KMS-11 (cell line): ENCODE results near the gene MMD.

Experiments
- H2AFZ ChIP-seq: fragments of 200-600 bp; sonication (generic); 2 replicates; pipeline ENCODE4 v1.6.1; 2016; ENCODE audit warnings: antibody characterized with exemption, mixed run types, low read depth
- H3K27ac ChIP-seq: fragments of 200-600 bp; sonication (generic); 2 replicates; pipeline ENCODE4 v1.6.1; 2016; ENCODE audit warnings: mild to moderate bottlenecking, mixed run types
- H3K27me3 ChIP-seq: fragments of 200-600 bp; sonication (generic); 2 replicates; pipeline ENCODE4 v1.6.1; 2017; ENCODE audit warnings: mild to moderate bottlenecking, low read depth, mixed run types, moderate library complexity; ENCODE audit not compliant: insufficient read depth
- H3K36me3 ChIP-seq: fragments of 200-600 bp; sonication (generic); 2 replicates; pipeline ENCODE4 v1.6.1; 2017; ENCODE audit warnings: mild to moderate bottlenecking, mixed run types; ENCODE audit not compliant: insufficient read depth
- H3K4me1 ChIP-seq: fragments of 200-600 bp; sonication (generic); 2 replicates; pipeline ENCODE4 v1.6.1; 2016; ENCODE audit warnings: mild to moderate bottlenecking, low read depth, mixed run types; ENCODE audit not compliant: poor library complexity, severe bottlenecking
- H3K4me2 ChIP-seq: fragments of 200-600 bp; sonication (generic); 2 replicates; pipeline ENCODE4 v1.7.0; 2016; ENCODE audit warnings: mild to moderate bottlenecking, mixed run types
- H3K4me3 ChIP-seq: fragments of 200-600 bp; sonication (generic); IDR thresholded peaks from 2 replicates; pipeline ENCODE4 v1.6.1; 2017; ENCODE audit warnings: low read depth, low read length, mixed read lengths; ENCODE audit not compliant: insufficient read depth
- H3K79me2 ChIP-seq: fragments of 200-600 bp; sonication (generic); 2 replicates; pipeline ENCODE4 v1.6.1; 2016; ENCODE audit warnings: low read depth, mixed run types; ENCODE audit not compliant: insufficient read depth
- H3K9ac ChIP-seq: fragments of 200-600 bp; sonication (generic); 2 replicates; pipeline ENCODE4 v1.6.1; 2016; ENCODE audit warnings: mild to moderate bottlenecking, mixed run types
- H4K20me1 ChIP-seq: fragments of 200-600 bp; sonication (generic); 2 replicates; pipeline ENCODE4 v1.6.1; 2016; ENCODE audit warnings: mild to moderate bottlenecking, mixed run types; ENCODE audit not compliant: insufficient read depth
- TF ChIP-seq, protein P1 (sequence below): fragments of 200-600 bp; sonication (generic); conservative IDR thresholded peaks from 2 replicates; pipeline ENCODE4 v1.6.1; 2017; ENCODE audit warnings: low read depth, mild to moderate bottlenecking, antibody characterized with exemption, low read length, moderate library complexity, mixed read lengths

Gene MMD

DNA sequence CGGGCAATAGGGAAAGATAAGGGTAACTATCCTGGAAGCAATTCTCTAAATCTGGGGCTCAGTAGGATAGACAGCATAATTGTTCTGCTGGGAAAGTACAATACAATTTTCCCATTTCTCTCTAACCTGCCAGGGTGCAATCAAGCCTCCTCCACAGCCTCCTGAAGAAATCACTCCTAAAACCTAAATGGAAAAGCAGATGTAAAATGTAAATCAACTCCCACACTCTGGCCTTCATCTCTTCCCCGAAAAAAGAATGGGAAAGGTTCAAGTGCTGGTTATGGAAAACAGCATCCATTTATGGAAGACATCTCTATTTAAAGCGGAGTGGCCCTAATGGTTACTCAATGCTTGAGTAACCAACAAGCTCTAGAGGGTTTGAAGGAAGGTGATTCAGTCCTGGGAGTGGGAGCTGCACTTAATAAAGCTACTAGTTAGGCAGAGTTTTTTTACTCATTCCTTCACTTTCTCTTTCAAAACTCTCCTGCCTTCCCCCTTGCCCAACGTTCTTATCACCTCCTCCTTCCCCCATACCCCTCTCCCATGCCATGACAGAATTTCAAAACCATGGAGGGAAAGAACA lies 5.1 kb downstream of the MMD start:
- Histone ChIP-seq H3K9ac (no peak overlapping the region), H3K27ac (no peak overlapping the region), H3K4me1 (peaks cover 20% of the 10 kb centered on the region), H3K4me2 (no peak overlapping the region), H4K20me1 (no peaks in the 10 kb centered on the region), H3K79me2 (peaks cover 18% of the 10 kb centered on the region; the same call in 1 of the 2 replicates), H3K27me3 (no peaks in the 10 kb centered on the region), H2AFZ (no peak overlapping the region), H3K36me3 (no peaks in the 10 kb centered on the region), H3K4me3 (no peak overlapping the region)
- TF ChIP-seq, protein P1, sequence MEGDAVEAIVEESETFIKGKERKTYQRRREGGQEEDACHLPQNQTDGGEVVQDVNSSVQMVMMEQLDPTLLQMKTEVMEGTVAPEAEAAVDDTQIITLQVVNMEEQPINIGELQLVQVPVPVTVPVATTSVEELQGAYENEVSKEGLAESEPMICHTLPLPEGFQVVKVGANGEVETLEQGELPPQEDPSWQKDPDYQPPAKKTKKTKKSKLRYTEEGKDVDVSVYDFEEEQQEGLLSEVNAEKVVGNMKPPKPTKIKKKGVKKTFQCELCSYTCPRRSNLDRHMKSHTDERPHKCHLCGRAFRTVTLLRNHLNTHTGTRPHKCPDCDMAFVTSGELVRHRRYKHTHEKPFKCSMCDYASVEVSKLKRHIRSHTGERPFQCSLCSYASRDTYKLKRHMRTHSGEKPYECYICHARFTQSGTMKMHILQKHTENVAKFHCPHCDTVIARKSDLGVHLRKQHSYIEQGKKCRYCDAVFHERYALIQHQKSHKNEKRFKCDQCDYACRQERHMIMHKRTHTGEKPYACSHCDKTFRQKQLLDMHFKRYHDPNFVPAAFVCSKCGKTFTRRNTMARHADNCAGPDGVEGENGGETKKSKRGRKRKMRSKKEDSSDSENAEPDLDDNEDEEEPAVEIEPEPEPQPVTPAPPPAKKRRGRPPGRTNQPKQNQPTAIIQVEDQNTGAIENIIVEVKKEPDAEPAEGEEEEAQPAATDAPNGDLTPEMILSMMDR, result no peak

DNA sequence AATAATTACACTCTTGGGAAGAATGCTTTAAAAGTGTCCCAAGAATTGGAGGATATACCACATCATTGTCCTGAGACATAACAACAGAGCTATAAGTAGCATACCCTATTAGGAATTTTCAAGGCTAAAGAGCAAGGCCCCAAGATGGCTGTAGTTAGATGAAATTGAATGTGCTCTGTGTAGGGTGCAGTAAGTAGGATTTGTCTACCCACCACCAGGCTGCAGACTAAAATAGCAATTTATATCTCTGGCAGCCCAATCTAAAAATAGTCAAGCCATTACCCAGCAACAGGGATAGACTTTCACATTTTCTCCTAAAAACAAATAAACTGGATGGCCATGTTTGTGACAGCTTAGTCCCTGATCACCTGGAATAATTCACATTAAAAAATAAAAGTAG lies 5.6 kb downstream of the MMD start:
- Histone ChIP-seq H3K4me1 (peaks cover 20% of the 10 kb centered on the region), H4K20me1 (no peaks in the 10 kb centered on the region), H3K9ac (no peak overlapping the region), H3K27me3 (no peaks in the 10 kb centered on the region), H3K36me3 (no peaks in the 10 kb centered on the region), H3K4me2 (no peak overlapping the region), H3K4me3 (no peak overlapping the region), H2AFZ (no peak overlapping the region), H3K27ac (no peak overlapping the region), H3K79me2 (peaks cover 14% of the 10 kb centered on the region; the same call in 1 of the 2 replicates)
- TF ChIP-seq, protein P1, result no peak

DNA sequence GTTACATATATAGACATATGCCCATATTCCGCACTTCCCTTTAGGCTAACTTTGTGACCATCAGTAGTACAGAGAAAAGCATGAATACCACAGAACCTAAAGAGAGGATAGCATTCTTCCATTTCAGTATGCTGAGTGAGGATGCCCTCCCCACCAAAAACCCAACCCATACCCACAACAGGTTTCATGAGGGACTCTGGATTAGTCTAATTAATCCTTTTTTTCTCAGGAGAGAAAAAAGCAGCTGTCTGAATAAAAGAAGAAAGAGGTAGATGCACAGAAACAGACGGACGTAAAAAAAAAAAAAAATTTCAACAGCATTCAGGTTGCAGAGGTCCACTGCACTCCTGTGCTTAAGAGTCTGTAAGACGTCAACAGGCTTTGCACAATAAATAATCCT lies 6.7 kb downstream of the MMD start:
- no peak overlapping the region for H3K4me3 ChIP-seq
- H3K79me2 ChIP-seq, result 0 out of 2 replicates have a peak, but pooled peaks cover 7% of the 10 kb centered on the region
- no peak overlapping the region for H3K27ac ChIP-seq
- H3K36me3 ChIP-seq, result no peaks in the 10 kb centered on the region; the same call in 1 of the 2 replicates
- no peak overlapping the region for H3K9ac ChIP-seq
- H4K20me1 ChIP-seq, result no peaks in the 10 kb centered on the region
- no peak overlapping the region for H3K4me2 ChIP-seq
- no peaks in the 10 kb centered on the region for H3K27me3 ChIP-seq
- TF ChIP-seq, protein P1, result no peak
- H2AFZ ChIP-seq, result no peak overlapping the region
- peaks cover 13% of the 10 kb centered on the region for H3K4me1 ChIP-seq

DNA sequence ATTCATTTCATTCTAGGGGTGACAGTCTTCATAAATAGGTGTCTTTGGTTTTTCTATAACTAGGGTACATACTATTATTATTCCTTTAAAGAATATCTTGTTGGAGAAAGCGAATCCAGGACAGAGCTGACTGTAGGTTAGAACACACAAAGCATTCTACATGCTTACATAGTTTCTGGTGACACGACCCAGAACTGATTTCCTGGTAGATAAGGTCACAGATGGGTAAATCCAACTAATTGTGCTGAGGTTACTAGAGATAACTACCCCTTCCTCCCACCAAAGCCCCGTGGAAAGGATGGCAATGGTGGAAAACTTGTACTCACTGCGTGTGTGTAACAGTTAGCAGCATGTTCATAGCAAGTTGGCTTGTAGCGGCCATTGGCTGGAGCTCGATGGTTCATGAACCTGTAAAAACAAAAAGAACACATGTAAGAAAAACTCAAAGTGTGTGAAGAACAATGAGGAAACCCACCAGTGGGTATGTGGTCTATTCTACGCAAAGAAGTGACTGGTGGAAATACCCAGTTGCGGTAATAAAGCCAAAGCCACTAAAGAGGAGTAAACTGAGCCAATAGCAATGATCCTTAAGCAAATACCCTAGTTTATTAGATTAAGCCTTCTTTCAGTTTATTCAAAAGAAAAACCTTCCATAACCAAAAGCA lies 7.7 kb downstream of the MMD start:
- Histone ChIP-seq H2AFZ (no peak overlapping the region), H3K27ac (no peak overlapping the region), H3K36me3 (no peaks in the 10 kb centered on the region; the same call in 1 of the 2 replicates), H3K27me3 (no peaks in the 10 kb centered on the region), H3K79me2 (0 out of 2 replicates have a peak, but pooled peaks cover 7% of the 10 kb centered on the region), H3K4me3 (no peak overlapping the region), H3K4me1 (peaks cover 7% of the 10 kb centered on the region), H3K4me2 (no peak overlapping the region), H4K20me1 (no peaks in the 10 kb centered on the region), H3K9ac (no peak overlapping the region)
- TF ChIP-seq, protein P1, result no peak
